ENCODE results near the gene BBS10.

Gene BBS10

DNA sequence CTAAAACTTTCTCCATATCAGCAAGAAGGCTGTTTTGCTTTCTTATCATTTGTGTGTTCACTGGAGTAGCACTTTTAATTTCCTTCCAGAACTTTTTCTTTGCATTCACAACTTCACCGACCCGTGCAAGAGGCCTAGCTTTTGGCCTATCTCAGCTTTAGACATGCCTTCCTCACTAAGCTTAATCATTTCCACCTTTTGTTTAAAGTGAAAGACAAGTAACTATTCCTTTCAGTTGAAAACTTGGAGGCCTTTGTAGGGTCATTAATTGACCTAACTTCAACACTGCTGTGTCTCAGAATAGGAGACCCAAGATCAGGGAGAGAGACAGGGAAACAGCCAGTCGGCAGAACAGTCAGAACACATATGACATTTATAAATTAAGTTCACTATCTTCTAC lies 39.3 kb downstream of the BBS10 start:
- Histone ChIP-seq H3K36me3 (ENCODE audit: control insufficient read depth, insufficient read depth, low read length) (no peaks in the 10 kb centered on the region), H3K27ac (no peak overlapping the region), H3K27me3 (ENCODE audit: control insufficient read depth, insufficient read depth, low read length) (no peaks in the 10 kb centered on the region), H3K4me1 (no peaks in the 10 kb centered on the region), H3K4me3 (ENCODE audit: low read depth, low read length) (no peak overlapping the region), H3K9ac (no peak overlapping the region), H3K9me3 (ENCODE audit: control insufficient read depth, low read length) (no peaks in the 10 kb centered on the region), H3K79me2 (no peaks in the 10 kb centered on the region), H2AFZ (no peak overlapping the region), H3K4me2 (ENCODE audit: low read length) (no peak overlapping the region)
- TF ChIP-seq, protein P1, sequence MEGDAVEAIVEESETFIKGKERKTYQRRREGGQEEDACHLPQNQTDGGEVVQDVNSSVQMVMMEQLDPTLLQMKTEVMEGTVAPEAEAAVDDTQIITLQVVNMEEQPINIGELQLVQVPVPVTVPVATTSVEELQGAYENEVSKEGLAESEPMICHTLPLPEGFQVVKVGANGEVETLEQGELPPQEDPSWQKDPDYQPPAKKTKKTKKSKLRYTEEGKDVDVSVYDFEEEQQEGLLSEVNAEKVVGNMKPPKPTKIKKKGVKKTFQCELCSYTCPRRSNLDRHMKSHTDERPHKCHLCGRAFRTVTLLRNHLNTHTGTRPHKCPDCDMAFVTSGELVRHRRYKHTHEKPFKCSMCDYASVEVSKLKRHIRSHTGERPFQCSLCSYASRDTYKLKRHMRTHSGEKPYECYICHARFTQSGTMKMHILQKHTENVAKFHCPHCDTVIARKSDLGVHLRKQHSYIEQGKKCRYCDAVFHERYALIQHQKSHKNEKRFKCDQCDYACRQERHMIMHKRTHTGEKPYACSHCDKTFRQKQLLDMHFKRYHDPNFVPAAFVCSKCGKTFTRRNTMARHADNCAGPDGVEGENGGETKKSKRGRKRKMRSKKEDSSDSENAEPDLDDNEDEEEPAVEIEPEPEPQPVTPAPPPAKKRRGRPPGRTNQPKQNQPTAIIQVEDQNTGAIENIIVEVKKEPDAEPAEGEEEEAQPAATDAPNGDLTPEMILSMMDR (IDR thresholded peaks at IDR 0.05): no peak

DNA sequence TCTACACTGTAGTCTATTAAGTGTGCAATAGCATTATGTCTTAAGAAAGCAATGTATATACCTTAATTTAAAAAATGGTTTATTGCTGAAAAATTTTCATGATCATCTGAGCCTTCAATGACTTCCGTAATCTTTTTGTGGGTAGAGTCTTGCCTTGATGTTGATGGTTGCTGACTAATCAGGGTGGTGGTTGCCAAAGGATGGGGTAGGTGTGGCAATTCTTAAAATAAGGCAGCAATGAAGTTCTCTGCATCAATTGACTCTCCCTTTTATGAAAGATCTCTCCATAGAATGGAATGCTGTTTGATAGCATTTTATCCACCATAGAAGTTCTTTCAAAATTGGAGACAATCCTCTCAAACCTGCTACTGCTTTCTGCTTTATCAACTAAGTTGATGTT lies 41.1 kb downstream of the BBS10 start:
- no peak overlapping the region for H3K9ac ChIP-seq
- no peak overlapping the region for H2AFZ ChIP-seq
- no peaks in the 10 kb centered on the region for H3K9me3 ChIP-seq (ENCODE audit: control insufficient read depth, low read length)
- H3K4me2 ChIP-seq (ENCODE audit: low read length): no peak overlapping the region
- no peaks in the 10 kb centered on the region for H3K4me1 ChIP-seq
- H3K27ac ChIP-seq: no peak overlapping the region
- H3K27me3 ChIP-seq (ENCODE audit: control insufficient read depth, insufficient read depth, low read length): no peaks in the 10 kb centered on the region
- no peak overlapping the region for H3K4me3 ChIP-seq (ENCODE audit: low read depth, low read length)
- no peaks in the 10 kb centered on the region for H3K36me3 ChIP-seq (ENCODE audit: control insufficient read depth, insufficient read depth, low read length)
- no peaks in the 10 kb centered on the region for H3K79me2 ChIP-seq
- TF ChIP-seq, protein P1 (IDR thresholded peaks at IDR 0.05): no peak

DNA sequence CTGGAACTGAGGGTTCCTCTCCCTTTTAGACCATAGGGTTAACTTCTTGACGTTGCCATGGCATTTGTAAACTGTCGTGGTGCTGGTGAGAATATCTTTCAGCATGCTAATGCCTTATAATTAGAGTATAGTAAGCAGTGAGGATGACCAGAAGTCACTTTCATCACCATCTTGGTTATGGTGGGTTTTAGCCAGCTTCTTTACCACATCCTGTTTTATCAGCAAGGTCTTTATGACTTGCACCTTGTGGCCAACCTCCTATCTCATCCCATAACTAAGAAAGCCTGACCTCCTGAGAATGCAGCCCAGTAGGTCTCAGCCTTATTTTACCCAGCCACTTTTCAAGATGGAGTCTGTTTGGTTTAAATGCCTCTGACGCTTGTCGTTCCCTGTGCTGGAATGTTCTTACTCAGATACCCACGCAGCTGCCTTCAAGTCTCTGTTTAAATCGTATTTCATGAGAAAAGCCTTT lies 44.2 kb downstream of the BBS10 start:
- Histone ChIP-seq H3K4me3 (ENCODE audit: low read depth, low read length) (no peak overlapping the region), H3K27ac (no peak overlapping the region), H2AFZ (no peak overlapping the region), H3K9me3 (ENCODE audit: control insufficient read depth, low read length) (no peaks in the 10 kb centered on the region), H3K4me2 (ENCODE audit: low read length) (no peak overlapping the region), H3K9ac (no peak overlapping the region), H3K79me2 (no peaks in the 10 kb centered on the region), H3K36me3 (ENCODE audit: control insufficient read depth, insufficient read depth, low read length) (no peaks in the 10 kb centered on the region), H3K27me3 (ENCODE audit: control insufficient read depth, insufficient read depth, low read length) (no peaks in the 10 kb centered on the region), H3K4me1 (no peaks in the 10 kb centered on the region)
- TF ChIP-seq, protein P1 (IDR thresholded peaks at IDR 0.05): no peak

DNA sequence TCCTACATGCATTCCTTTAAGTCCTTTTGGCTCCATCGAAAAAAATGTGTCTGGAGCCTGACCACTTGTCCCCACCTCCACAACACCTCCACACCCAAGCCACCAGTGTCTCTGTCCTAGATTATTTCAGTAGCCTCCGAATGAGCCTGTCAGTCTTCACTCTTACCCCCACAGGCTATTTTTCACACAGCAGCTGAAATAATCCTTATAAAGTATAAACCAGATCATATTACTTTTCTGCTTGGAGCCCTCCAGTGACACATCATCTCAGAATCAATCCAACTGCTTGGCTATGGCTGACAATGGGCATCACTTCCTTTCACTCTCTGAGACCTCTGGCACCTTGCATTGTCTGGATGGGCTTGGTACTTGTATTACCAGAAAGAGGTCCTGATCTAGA lies 44.9 kb downstream of the BBS10 start:
- Histone ChIP-seq H2AFZ (no peak overlapping the region), H3K79me2 (no peaks in the 10 kb centered on the region), H3K9me3 (ENCODE audit: control insufficient read depth, low read length) (no peaks in the 10 kb centered on the region), H3K4me1 (no peaks in the 10 kb centered on the region), H3K27me3 (ENCODE audit: control insufficient read depth, insufficient read depth, low read length) (no peaks in the 10 kb centered on the region), H3K27ac (no peak overlapping the region), H3K9ac (no peak overlapping the region), H3K4me3 (ENCODE audit: low read depth, low read length) (no peak overlapping the region), H3K4me2 (ENCODE audit: low read length) (no peak overlapping the region), H3K36me3 (ENCODE audit: control insufficient read depth, insufficient read depth, low read length) (no peaks in the 10 kb centered on the region)
- TF ChIP-seq, protein P1 (IDR thresholded peaks at IDR 0.05): no peak

DNA sequence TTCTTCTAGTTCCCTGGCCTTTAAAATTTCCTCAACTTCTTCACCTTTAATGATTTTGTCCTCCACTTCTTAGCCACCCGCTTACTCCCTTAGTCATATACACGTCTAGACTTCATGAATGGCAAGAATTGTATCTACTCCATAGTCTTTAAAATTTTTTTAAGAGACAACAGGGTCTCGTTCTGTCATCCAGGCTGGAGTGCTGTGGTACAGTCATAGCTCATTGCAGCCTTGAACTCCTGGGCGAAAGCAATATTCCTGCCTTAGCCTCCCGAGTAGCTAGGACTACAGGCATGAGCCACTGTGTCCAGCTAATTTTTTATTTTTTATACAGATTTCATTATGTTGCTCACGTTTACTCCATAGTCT lies 47.9 kb downstream of the BBS10 start:
- Histone ChIP-seq H2AFZ (no peak overlapping the region), H3K79me2 (no peaks in the 10 kb centered on the region), H3K4me1 (no peaks in the 10 kb centered on the region), H3K27ac (no peak overlapping the region), H3K9ac (no peak overlapping the region), H3K4me3 (ENCODE audit: low read depth, low read length) (no peak overlapping the region), H3K9me3 (ENCODE audit: control insufficient read depth, low read length) (no peaks in the 10 kb centered on the region), H3K4me2 (ENCODE audit: low read length) (no peak overlapping the region), H3K36me3 (ENCODE audit: control insufficient read depth, insufficient read depth, low read length) (no peaks in the 10 kb centered on the region), H3K27me3 (ENCODE audit: control insufficient read depth, insufficient read depth, low read length) (no peaks in the 10 kb centered on the region)
- TF ChIP-seq, protein P1 (IDR thresholded peaks at IDR 0.05): no peak
